ENCODE results near the gene NRG3. TPM values are rescaled to one million over a fixed set of nuclear protein-coding genes. Genes with fewer than 3 reads are reported as not detected.
"Not testable (repeated sequence)": the region's sequence is repeated elsewhere in the genome, so short reads cannot be mapped to it uniquely, and the experiment has no call there.

Gene NRG3
- total RNA-seq, 2 experiments from 2014 or later = not detected

DNA sequence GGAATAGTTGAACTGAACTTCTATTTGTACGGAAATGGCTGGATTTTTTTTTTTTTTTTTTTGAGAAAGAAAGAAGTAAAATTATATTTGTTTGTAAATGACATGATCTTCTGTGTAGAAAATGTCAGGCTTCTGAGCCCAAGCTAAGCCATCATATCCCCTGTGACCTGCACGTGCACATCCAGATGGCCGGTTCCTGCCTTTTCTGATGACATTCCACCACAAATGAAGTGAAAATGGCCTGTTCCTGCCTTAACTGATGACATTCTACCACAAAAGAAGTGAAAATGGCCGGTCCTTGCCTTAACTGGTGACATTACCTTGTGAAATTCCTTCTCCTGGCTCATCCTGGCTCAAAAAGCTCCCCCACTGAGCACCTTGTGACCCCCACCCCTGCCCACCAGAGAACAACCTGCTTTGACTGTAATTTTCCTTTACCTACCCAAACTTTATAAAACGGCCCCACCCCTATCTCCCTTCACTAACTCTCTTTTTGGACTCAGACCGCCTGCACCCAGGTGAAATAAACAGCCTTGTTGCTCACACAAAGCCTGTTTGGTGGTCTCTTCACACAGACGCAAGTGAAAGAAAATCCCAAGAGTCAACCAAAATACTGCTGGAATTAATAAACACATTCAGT is 1085.5 kb downstream of the NRG3 start:
- H3K27ac Mint-ChIP-seq, POLR2A ChIA-PET, H3K27me3 Mint-ChIP-seq: not testable (repeated sequence)

GRCh38 chr10:82961864-82962263 is 1086.9 kb downstream of the NRG3 start:
- H3K4me1 Mint-ChIP-seq = no peaks in the 10 kb centered on the region
- POLR2A ChIA-PET = no interaction called here
- H3K4me3 Mint-ChIP-seq = no peak overlapping the region
- DNase-seq (no peak), ATAC-seq (ENCODE audit: low read depth) (no peak)
- H3K9me3 Mint-ChIP-seq = peaks cover 3% of the 10 kb centered on the region
- H3K27ac Mint-ChIP-seq = no peak overlapping the region
- H3K27me3 Mint-ChIP-seq = peaks cover 2% of the 10 kb centered on the region
- no peaks in the 10 kb centered on the region for H3K36me3 Mint-ChIP-seq

More for the DNA sequence above, 1085.5 kb downstream of the NRG3 start:
- not testable (repeated sequence) for DNase-seq; H3K4me1 Mint-ChIP-seq; H3K9me3 Mint-ChIP-seq; H3K4me3 Mint-ChIP-seq; ATAC-seq (ENCODE audit: low read depth); H3K36me3 Mint-ChIP-seq

- no peak overlapping the region for H3K4me3 Mint-ChIP-seq
- DNase-seq (no peak), ATAC-seq (ENCODE audit: low read depth) (no peak)
- no peaks in the 10 kb centered on the region for H3K27me3 Mint-ChIP-seq
- H3K27ac Mint-ChIP-seq = no peak overlapping the region
- no peaks in the 10 kb centered on the region for H3K4me1 Mint-ChIP-seq
- POLR2A ChIA-PET = no interaction called here
- H3K36me3 Mint-ChIP-seq = no peaks in the 10 kb centered on the region
- H3K9me3 Mint-ChIP-seq = no peaks in the 10 kb centered on the region
Observed at GRCh38 chr10:82966130-82966529, 1091.1 kb downstream of the NRG3 start.

GRCh38 chr10:82968533-82968932 is 1093.5 kb downstream of the NRG3 start:
- ATAC-seq (ENCODE audit: low read depth) (no peak), DNase-seq (no peak)
- H3K9me3 Mint-ChIP-seq = no peaks in the 10 kb centered on the region
- no peaks in the 10 kb centered on the region for H3K4me1 Mint-ChIP-seq
- POLR2A ChIA-PET = no interaction called here
- H3K4me3 Mint-ChIP-seq = no peak overlapping the region
- no peaks in the 10 kb centered on the region for H3K36me3 Mint-ChIP-seq
- H3K27me3 Mint-ChIP-seq = no peaks in the 10 kb centered on the region
- H3K27ac Mint-ChIP-seq = no peak overlapping the region

DNA sequence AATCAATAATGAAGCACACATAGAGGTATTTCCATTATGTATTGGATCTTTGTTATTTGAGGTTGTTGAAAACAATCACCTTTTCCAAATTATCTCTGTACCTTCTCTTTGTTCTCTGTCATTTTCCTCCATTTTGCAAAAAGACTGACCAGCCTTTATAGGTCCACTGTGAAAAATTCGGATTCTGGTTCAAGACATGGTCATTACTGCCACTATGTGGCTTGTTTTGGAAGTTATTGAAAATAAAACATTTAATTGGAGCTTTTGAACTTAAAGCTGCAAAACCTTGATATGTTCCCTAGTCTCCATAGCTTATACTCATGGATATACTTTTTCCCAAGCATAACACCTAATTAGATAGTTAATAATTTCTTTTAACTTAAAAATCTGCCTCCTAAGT is 1094.4 kb downstream of the NRG3 start:
- no peaks in the 10 kb centered on the region for H3K27me3 Mint-ChIP-seq
- H3K27ac Mint-ChIP-seq = no peak overlapping the region
- H3K36me3 Mint-ChIP-seq = no peaks in the 10 kb centered on the region
- DNase-seq (no peak), ATAC-seq (ENCODE audit: low read depth) (no peak)
- H3K4me3 Mint-ChIP-seq = no peak overlapping the region
- no peaks in the 10 kb centered on the region for H3K9me3 Mint-ChIP-seq
- H3K4me1 Mint-ChIP-seq = no peaks in the 10 kb centered on the region
- POLR2A ChIA-PET = no interaction called here

DNA sequence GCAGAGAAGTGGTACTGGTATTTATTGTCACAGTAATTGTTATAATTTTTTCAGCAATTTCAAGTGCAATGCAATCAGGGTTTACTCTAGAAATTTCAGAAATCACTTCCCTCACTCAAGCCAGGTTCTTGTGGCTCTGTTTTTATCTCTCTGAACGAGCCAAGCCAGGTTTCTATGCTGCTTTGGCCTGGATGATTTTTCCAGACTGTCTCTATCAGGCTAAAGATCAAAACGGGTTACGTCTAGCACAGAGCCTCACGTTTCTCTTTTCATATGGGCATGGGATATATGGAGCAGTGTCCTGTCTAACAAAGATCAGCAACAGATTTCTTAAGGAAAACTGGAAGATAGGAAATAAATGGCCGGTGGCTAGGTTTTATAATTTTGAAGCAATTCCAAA is 1105.3 kb downstream of the NRG3 start:
- Mint-ChIP-seq H3K27ac (no peak overlapping the region), H3K4me1 (no peaks in the 10 kb centered on the region), H3K27me3 (no peaks in the 10 kb centered on the region), H3K9me3 (no peaks in the 10 kb centered on the region), H3K4me3 (no peak overlapping the region), H3K36me3 (no peaks in the 10 kb centered on the region)
- ATAC-seq (ENCODE audit: low read depth) (no peak), DNase-seq (no peak)
- POLR2A ChIA-PET = no interaction called here

DNA sequence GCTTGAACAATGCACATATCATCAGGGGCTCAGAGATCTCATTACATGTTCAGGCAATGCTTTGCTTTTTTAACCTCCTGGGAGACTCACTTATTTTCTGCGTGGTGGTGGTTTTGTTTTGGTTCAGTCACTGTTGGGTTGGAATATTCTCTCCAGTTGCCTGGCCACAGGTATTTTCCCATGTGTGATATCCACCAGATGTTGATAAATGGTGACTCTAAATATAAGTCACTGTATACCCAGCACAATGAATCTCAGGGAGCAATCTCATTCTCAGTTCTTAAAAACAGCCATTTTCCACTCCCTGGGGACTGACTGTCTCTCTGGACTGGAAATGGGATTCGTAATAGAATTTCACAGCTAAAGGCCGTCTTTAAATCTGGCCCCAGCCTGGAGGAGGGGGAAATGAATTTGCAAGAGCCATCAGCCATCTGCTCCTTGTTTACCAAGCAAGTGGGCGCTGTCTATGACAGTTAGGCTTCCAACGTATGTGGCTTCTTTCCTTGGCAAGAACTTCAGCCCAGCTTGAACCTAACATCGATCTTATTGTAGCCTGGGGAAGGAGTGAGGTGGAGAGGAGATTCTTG is 1106.2 kb downstream of the NRG3 start:
- H3K4me1 Mint-ChIP-seq = no peaks in the 10 kb centered on the region
- H3K9me3 Mint-ChIP-seq = no peaks in the 10 kb centered on the region
- ATAC-seq (ENCODE audit: low read depth) (no peak), DNase-seq (no peak)
- H3K27ac Mint-ChIP-seq = no peak overlapping the region
- H3K36me3 Mint-ChIP-seq = no peaks in the 10 kb centered on the region
- H3K4me3 Mint-ChIP-seq = no peak overlapping the region
- no peaks in the 10 kb centered on the region for H3K27me3 Mint-ChIP-seq
- POLR2A ChIA-PET = no interaction called here

GRCh38 chr10:82982110-82982608 is 1107.2 kb downstream of the NRG3 start:
- Mint-ChIP-seq H3K27me3 (no peaks in the 10 kb centered on the region), H3K36me3 (no peaks in the 10 kb centered on the region), H3K4me3 (no peak overlapping the region), H3K4me1 (no peaks in the 10 kb centered on the region), H3K9me3 (no peaks in the 10 kb centered on the region), H3K27ac (no peak overlapping the region)
- DNase-seq = no peak
- ATAC-seq (ENCODE audit: low read depth) = no peak
- POLR2A ChIA-PET = no interaction called here

- Mint-ChIP-seq H3K4me1 (no peaks in the 10 kb centered on the region), H3K4me3 (no peak overlapping the region), H3K9me3 (no peaks in the 10 kb centered on the region), H3K27me3 (no peaks in the 10 kb centered on the region), H3K36me3 (no peaks in the 10 kb centered on the region), H3K27ac (no peak overlapping the region)
- no peak for DNase-seq
- no peak for ATAC-seq (ENCODE audit: low read depth)
- POLR2A ChIA-PET = no interaction called here
Observed at GRCh38 chr10:82986216-82986615, 1111.2 kb downstream of the NRG3 start.

DNA sequence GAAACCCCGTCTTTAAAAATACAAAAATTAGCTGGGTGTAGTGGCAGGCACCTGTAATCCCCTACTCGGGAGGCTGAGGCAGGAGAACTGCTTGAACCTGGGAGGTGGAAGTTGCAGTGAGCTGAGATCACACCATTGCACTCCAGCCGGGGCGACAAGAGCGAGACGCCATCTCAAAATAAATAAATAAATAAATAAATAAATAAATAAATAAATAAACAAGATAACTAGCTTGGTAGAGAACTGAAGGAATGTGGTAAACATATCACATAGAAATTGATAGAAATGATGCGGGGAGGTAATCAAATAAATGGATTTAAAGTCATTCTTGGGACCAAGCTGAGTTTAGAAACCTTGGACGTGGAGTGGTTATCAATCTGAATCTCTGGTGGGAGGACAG is 1131.5 kb downstream of the NRG3 start:
- H3K4me1 Mint-ChIP-seq; H3K27me3 Mint-ChIP-seq; ATAC-seq (ENCODE audit: low read depth); H3K27ac Mint-ChIP-seq; H3K36me3 Mint-ChIP-seq; POLR2A ChIA-PET; DNase-seq; H3K4me3 Mint-ChIP-seq; H3K9me3 Mint-ChIP-seq: not testable (repeated sequence)

- Mint-ChIP-seq H3K4me1 (no peaks in the 10 kb centered on the region), H3K27ac (no peak overlapping the region), H3K36me3 (no peaks in the 10 kb centered on the region), H3K9me3 (no peaks in the 10 kb centered on the region), H3K4me3 (no peak overlapping the region), H3K27me3 (no peaks in the 10 kb centered on the region)
- DNase-seq (no peak), ATAC-seq (ENCODE audit: low read depth) (no peak)
- POLR2A ChIA-PET = no interaction called here
Observed at GRCh38 chr10:83007510-83007909, 1132.5 kb downstream of the NRG3 start.

DNA sequence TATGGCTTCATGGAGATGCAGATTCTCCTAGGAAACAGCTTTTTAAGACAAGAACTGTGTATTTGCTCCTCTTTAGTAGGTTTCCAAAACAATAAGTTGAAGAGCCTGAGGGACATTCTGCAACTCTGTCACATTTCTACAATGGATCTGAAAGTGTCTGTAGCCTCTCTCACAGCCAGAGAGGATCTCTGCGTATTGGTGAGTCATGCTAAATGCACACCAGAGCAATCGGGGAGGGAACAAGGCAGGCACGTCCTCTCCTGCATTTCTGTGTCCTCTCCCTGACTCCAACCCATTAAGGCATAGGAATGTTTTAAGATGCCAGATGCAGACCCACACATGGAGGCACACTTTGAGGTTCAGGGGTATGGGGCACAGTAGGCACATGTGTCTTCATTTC is 1137.9 kb downstream of the NRG3 start:
- Mint-ChIP-seq H3K4me1 (no peaks in the 10 kb centered on the region), H3K27ac (no peak overlapping the region), H3K4me3 (no peak overlapping the region), H3K36me3 (no peaks in the 10 kb centered on the region), H3K27me3 (no peaks in the 10 kb centered on the region), H3K9me3 (no peaks in the 10 kb centered on the region)
- POLR2A ChIA-PET = no interaction called here
- DNase-seq = no peak
- ATAC-seq (ENCODE audit: low read depth) = no peak

DNA sequence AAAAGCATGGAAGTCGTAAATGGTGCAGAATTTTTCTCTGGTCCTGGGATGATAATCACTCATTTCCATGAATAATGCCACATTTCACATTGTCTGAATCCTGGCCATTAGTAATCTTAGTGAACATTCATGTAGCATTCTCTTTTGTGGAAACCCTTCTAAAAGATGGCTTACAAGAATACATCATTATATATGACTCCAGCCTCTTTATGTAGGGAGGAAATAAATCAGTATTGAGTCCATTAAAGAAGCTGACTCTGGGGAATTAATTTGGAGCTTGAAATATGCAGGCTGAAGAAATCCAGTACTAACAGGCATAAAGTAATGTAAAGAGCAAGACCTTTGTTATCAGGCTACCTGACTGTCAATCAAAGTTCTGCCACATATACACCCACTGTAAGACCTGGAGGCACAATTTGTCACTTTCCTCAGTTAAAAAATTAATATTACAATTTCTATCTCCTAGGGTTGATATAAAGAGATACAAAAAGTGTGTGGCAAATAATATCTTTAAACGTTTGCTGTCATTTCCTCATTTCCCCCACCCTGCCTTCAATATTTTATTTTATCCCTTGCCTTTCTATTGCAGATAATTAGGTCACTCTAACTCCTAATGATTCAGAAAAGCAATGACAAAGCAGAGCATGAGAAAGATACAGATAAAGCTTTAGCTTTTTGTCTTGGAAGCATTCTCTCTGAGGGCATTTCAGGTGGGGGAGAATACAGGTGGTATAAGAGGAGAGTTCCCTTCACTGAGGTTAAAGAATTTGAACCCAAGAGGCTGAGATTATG is 1142.3 kb downstream of the NRG3 start:
- DNase-seq = no peak
- ATAC-seq (ENCODE audit: low read depth) = no peak
- Mint-ChIP-seq H3K27ac (no peak overlapping the region), H3K4me1 (no peaks in the 10 kb centered on the region), H3K4me3 (no peak overlapping the region), H3K36me3 (no peaks in the 10 kb centered on the region), H3K27me3 (no peaks in the 10 kb centered on the region), H3K9me3 (peaks cover 8% of the 10 kb centered on the region)
- POLR2A ChIA-PET = no interaction called here

GRCh38 chr10:83023662-83024061 is 1148.7 kb downstream of the NRG3 start:
- Mint-ChIP-seq H3K27ac (no peak overlapping the region), H3K4me1 (no peaks in the 10 kb centered on the region), H3K4me3 (no peak overlapping the region), H3K36me3 (no peaks in the 10 kb centered on the region), H3K9me3 (peaks cover 13% of the 10 kb centered on the region), H3K27me3 (no peaks in the 10 kb centered on the region)
- ATAC-seq (ENCODE audit: low read depth) (no peak), DNase-seq (no peak)
- POLR2A ChIA-PET = no interaction called here

Data from activated naive CD8-positive, alpha-beta T cell treated with anti-CD3 and anti-CD28 coated beads, Interleukin-2, amount 10 ng/mL, durations not matched to agents 7 days and 5 days (primary cell).